Ovary (tissue), 3 donors: ENCODE results near the gene TXNDC2.

Experiments
- CTCF ChIP-seq, 3 donors: fragments of 450-650 bp in 2 of 3; fragments of 200-600 bp in 1 of 3; IDR thresholded peaks; one replicate each; pipeline versions ENCODE4 v1.5.1 to v1.8.0; 2016 to 2022; ENCODE audit warnings: antibody characterized with exemption in 3 of 3, mild to moderate bottlenecking in 1 of 3
- EP300 ChIP-seq: sonication (generic); formaldehyde crosslinking; IDR thresholded peaks from one replicate; pipeline ENCODE4 v1.6.1; 2017; ENCODE audit warnings: antibody characterized with exemption
- POLR2A ChIP-seq: fragments of 450-650 bp; IDR thresholded peaks from one replicate; pipeline ENCODE4 v1.6.1; 2017; ENCODE audit warnings: antibody characterized with exemption, mild to moderate bottlenecking, moderate library complexity
- donor health status: DM: no; HTN: no; CAD: no.

DNA sequence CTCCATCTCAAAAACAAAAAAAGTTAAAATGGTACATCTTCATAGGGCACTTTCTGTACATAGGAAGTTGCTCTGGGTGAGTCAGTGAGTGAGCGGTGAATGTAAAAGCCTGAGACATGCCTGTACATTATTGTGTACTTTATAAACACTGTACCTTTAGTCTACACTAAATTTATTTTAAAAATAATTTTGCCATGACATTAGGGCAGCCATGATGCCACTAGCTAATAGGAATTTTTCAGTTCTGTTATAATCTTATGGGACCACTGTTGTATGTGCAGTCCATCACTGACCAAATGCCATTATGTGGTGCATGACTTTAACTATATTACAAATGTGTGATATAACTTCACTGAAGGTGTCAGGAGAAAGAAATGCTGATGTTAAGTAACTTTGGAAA lies 11.0 kb upstream of the TXNDC2 start:
- no peak for TF ChIP-seq CTCF (IDR thresholded peaks at IDR 0.05)
- no peak for TF ChIP-seq POLR2A
- TF ChIP-seq EP300, result no peak
